Activated CD8-positive, alpha-beta memory T cell treated with anti-CD3 and anti-CD28 coated beads, Interleukin-2, amount 50 U/mL, for 4 hours (primary cell): ENCODE measurements around the gene PRSS48.
"Not testable (repeated sequence)": the region's sequence is repeated elsewhere in the genome, so short reads cannot be mapped to it uniquely, and the experiment has no call there.

Experiments used
- DNase-seq: peaks from one replicate; pipeline ENCODE4 v3.0.0-alpha.2; 2020

The PRSS48 gene

DNA sequence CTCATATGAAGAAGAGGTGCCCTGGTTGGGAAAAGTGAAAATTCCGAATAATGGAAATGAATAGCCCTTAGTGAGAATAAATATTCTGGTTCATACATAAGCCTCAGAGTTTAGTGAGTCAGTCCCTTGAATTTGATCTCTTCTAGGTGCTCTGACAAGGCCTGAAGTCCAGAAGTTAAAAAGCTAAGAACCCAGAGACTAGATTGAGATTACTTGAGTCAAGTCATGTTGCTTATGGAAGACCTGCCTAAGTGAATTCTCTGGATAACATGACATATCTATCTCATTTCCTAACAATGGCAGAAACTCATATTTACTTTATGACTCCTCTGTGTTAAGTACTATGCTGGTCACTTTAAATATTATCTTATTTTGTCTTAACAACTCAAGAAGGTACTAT lies 10.5 kb upstream of the PRSS48 start:
- DNase-seq = no peak

- DNase-seq = no peak
Measured at GRCh38 chr4:151267104-151267503, 9.9 kb upstream of the PRSS48 start.

GRCh38 chr4:151267822-151268535 lies 9.0 kb upstream of the PRSS48 start:
- no peak for DNase-seq

GRCh38 chr4:151268905-151269304 lies 8.1 kb upstream of the PRSS48 start:
- not testable (repeated sequence) for DNase-seq

DNA sequence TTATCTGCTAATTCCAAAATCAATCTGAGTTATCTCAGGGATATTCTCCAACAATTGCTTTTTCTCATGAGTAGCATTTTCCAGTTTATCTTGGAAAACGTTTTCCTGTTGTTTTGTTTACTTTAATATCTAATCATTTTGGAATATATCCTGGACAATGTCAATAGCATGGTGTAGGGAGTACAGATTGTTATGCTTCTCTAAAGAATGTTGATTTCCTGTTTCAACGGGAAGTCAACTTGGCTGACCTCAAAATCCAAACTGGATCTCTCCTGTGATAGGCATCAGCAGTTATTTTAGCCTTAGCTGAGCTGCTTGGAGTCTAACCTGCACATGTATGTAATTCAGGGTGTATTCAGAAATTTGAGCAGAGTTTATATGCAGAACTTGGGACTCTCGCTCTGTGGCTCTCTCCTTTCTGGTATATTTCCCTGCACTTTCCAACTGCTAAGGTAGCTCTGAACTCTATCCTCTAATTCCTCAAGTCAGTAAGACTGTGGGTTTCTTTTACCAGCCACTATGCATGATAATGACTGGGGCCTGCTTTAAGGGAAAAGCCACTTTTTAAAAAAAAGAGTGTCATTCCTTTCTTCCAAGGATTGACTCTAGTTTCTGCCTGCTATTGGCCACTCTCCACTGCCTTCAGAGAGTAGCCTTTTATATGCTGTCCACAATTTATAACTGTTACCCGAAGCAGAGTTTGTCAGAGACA lies 7.7 kb downstream of the PRSS48 start:
- no peak for DNase-seq

DNA sequence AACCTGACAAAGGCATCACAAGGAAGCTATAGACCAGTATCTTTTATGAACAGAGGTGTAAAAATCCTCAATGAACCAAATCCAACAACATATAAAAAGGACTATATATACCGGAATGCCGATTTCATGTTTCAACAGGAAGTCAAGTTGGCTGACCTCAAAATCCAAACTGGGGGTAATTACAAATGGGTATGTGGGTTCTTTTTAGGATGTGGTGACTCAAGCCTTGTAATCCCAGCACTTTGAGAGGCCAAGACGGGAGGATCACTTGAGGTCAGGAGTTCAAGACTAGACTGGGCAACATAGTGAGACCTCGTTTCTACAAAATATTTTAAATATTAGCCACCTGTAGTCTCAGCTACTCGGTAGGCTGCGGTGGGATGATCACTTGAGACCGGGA lies 10.4 kb downstream of the PRSS48 start:
- DNase-seq = no peak

DNA sequence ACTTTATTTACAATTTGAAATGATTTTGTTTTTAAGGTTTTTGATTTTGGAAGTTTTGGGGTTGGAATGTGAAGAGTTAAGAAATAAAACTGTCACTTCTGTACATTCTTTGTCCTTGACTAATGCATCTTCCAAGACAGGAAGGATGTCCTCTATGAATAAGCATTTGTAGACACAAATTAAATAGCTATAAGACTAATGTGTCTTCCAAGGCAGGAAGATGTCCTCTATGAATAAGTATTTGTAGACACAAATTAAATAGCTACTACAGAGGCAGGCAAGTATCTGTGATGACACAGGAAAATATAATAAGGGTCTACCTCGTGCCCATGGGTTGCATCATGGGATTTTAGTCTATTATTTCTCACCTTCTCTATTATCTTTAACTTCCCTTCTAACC lies 14.5 kb downstream of the PRSS48 start:
- no peak for DNase-seq

DNA sequence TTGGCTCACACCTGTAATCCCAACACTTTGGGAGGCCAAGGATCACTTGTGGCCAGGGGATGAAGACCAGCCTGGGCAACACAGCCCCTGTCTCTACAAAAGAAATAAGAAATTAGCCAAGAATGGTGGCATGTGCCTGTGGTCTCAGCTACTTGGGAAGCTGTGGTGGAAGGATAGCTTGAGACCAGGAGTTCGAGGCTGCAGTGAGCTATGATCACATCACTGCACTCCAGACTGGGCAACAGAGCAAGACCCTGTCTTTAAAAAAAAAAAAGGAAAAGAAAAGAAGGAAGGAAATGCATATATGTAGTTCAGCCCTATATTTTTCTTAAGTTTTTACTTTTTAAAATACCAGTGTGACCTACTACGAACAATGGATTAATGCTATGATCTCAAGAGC lies 15.1 kb downstream of the PRSS48 start:
- no peak for DNase-seq

GRCh38 chr4:151294833-151295496 lies 18.0 kb downstream of the PRSS48 start:
- no peak for DNase-seq

GRCh38 chr4:151296227-151296626 lies 19.3 kb downstream of the PRSS48 start:
- DNase-seq = no peak

DNA sequence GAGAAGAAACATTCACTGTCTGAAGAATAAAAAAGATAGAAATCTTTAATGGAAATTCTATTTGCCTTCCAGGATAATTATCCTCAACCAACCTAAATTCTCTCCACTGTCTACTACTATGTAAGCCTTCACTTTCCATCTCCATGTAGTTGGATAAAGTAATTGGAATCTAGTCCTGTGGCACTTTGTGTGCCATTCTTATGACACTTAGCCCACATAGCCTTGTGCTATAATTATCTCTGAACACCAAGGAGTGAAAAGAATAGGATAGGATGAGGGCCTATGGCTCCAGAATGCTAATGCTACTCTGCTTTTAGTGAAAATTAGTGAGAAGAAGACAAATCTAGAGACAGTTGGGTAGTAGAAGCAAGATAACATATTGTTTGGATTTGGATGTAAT lies 20.2 kb downstream of the PRSS48 start:
- DNase-seq = no peak

- DNase-seq = no peak
Measured at GRCh38 chr4:151302432-151302831, 25.5 kb downstream of the PRSS48 start.

DNA sequence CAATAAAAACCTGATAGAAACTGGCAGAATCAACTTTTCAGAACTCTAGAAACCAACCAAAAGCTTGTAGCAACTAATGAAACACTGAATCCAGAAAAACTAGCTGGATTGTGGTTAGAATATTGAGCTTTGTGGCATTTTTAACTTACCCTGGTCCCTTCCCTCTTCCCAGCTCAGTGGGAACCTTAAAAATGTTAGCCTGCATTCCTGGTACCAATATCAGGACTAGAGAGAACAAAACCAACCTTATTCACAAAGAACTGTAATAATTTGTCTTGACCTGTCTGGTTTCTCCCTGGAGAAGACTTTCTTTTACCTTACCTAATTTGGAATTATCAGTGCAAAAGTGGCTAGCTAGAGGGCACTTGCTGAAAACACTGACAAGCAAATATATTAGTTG lies 27.3 kb downstream of the PRSS48 start:
- no peak for DNase-seq

- DNase-seq = no peak
Measured at GRCh38 chr4:151304755-151305154, 27.8 kb downstream of the PRSS48 start.

DNA sequence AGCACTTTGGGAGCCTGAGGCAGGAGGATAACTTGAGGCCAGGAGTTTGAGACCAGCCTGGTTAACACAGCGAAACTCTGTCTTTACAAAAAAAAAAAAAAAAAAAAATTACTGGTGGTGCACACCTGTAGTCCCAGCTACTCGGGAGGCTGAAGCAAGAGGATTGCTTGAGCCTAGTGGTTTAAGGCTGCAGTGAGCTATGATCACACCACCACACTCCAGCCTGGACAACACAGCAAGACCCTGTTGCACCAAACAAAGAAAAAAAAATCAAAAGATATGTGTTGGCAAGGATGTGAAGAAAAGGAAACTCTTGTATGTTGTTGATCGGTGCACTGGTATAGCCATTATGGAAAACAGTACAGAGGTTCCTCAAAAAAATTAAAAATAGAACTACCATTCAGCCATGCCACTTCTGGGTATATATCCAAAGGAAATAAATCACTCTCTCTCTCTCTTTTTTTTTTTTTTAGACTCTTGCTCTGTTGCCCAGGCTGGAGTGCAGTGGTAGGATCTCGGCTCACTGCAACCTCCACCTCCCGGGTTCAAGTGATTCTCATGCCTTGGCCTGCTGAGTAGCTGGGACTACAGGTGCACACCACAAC lies 33.3 kb downstream of the PRSS48 start:
- no peak for DNase-seq

GRCh38 chr4:151313306-151314009 lies 36.5 kb downstream of the PRSS48 start:
- DNase-seq = no peak

DNA sequence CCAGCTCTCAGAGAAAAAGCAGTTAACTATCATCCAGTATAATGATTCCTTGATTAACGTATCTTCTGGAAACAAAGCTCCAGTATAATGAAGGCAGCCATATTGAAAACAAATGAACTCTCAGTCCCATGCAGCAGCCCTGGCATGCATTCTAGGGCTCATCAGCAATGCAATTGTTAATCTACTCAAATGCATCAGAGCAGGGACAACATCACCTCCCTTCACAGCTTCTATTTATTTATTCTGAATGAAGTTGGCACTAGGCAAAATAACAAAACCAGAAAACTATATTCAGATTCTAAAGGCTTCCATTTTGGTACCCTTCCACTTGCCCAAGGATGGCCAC lies 37.0 kb downstream of the PRSS48 start:
- DNase-seq = no peak

DNA sequence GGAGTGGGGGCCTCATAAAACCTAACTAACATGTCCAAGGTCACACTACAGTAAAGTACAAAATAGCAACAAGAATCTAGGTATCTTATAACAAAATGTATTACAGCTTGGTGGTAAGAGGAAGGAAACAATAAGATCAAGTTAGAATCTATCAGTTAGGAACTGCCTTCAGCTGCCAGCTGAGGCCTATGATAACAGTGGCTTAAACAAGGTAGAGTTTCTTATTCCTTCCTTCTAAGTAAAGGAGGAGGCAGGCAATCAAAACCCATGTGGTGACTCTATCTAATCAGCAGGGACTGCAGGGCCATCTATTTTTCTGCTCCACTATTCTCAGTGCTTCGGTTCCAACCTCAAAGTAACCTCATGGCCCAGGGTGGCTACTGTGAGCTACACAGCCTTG lies 37.5 kb downstream of the PRSS48 start:
- no peak for DNase-seq

DNA sequence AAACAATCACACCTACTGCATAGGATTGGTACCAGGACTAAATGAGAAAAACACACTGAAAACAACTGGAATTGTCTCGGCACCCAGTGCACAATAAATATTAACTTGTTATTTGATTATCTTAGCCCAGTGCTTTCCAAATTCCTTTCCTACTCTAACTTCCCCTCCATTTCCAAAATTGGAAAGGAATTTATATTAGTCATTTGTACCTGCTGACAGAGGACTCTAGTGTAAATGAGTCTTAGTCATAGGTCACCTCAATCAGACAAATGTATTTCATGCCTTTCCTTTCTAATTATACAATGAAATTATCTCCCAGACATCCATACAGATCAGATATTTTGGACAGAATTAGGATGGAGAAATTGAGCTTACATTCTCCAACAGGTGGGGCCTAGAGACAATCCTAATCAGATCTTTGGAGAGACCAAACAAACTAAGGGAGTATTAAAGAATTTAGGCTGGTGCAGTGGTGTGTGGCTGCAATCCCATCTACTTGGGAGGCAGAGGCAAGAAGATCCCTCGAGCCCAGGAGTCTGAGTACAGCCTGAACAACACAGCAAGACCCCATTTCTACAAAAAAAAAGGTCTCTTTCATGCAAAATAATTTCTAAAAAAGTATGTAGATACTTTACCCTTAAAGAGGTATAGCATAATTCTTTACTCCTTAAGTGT lies 38.4 kb downstream of the PRSS48 start:
- no peak for DNase-seq

DNA sequence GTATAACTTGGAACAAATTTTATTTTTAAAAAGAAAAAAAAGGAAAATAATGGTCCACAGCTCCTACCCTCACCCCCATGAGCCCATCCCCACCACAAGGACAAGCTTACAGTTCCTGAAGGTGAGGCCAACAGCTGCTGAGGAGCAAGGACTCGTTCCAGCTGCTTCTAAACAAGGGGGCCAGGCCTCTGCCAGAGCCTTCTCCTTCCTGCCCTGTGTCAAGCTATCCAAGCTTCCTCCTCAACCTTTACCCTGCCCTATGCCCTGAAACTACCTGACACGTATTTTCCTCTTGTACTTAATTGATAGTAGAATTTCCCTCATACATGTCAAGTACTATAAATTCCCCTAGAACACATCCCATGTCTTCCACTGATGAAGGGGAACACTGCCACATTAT lies 39.7 kb downstream of the PRSS48 start:
- no peak for DNase-seq

- no peak for DNase-seq
Measured at GRCh38 chr4:151318307-151319006, 41.5 kb downstream of the PRSS48 start.

DNA sequence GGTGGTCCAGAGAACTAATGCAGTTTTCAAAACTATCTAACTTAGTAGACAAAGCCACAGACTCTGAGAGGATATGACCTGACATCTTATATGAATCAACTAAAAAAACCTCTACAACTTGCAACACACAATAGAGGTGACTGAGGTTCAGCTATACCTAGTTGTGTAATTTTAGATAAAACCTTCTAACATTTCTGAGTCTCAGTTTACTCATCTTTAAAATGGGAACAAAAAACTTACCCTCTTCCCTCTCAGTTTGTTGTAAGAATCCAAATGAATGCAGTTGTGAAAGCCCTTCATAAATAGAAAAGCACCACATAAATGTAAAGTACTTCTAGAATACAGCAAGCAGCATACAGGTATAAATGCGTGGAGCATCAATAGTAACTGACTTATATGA lies 42.5 kb downstream of the PRSS48 start:
- no peak for DNase-seq
